Ectodermal cell (in vitro differentiated cells): ENCODE results near the gene GLRA1.

ENCODE experiments used
- H3K27ac ChIP-seq: 2 replicates; pipeline ENCODE4 v1.7.0; 2013; ENCODE audit warnings: mild to moderate bottlenecking, low read depth, low read length; ENCODE audit not compliant: insufficient read depth, poor library complexity, severe bottlenecking
- H3K27me3 ChIP-seq: 2 replicates; pipeline ENCODE4 v1.7.0; 2013; ENCODE audit warnings: mild to moderate bottlenecking, low read length; ENCODE audit not compliant: insufficient read depth, control insufficient read depth, poor library complexity, severe bottlenecking
- H3K36me3 ChIP-seq: one replicate; pipeline ENCODE4 v1.7.0; 2013; ENCODE audit warnings: low read length; ENCODE audit not compliant: control insufficient read depth, insufficient read depth
- H3K4me1 ChIP-seq: one replicate; pipeline ENCODE4 v1.7.0; 2013; ENCODE audit warnings: low read length; ENCODE audit not compliant: control insufficient read depth, insufficient read depth
- H3K4me3 ChIP-seq: 2 replicates; pipeline ENCODE4 v1.7.0; 2013; ENCODE audit warnings: low read depth, low read length, control low read depth; ENCODE audit not compliant: insufficient read depth
- H3K9me3 ChIP-seq: 2 replicates; pipeline ENCODE4 v1.7.0; 2013; ENCODE audit warnings: mild to moderate bottlenecking, low read length, moderate library complexity; ENCODE audit not compliant: control insufficient read depth
- WGBS, 2 experiments: methylation state at CpG; one replicate each; pipeline ENCODE4 v1.1.7; 2013; ENCODE audit warnings: missing lambda C conversion rate in 2 of 2; 5-methylcytosine and 5-hydroxymethylcytosine counted together

Gene GLRA1

GRCh38 chr5:151923866-151924476 is 680 bp downstream of the GLRA1 start:
- WGBS, 2 experiments = 9 to 14% methylated on average over 11 to 14 of the region's 19 CpGs
- H3K27me3 ChIP-seq = peaks cover 46% of the 10 kb centered on the region
- H3K4me3 ChIP-seq = no peak overlapping the region
- H3K36me3 ChIP-seq = no peaks in the 10 kb centered on the region
- no peaks in the 10 kb centered on the region for H3K9me3 ChIP-seq
- H3K27ac ChIP-seq = no peak overlapping the region
- peaks cover 16% of the 10 kb centered on the region for H3K4me1 ChIP-seq

GRCh38 chr5:151921916-151922315 is 2.7 kb downstream of the GLRA1 start:
- Histone ChIP-seq H3K27ac (no peak overlapping the region), H3K4me3 (no peak overlapping the region), H3K4me1 (peaks cover 24% of the 10 kb centered on the region), H3K27me3 (peaks cover 52% of the 10 kb centered on the region), H3K36me3 (no peaks in the 10 kb centered on the region), H3K9me3 (no peaks in the 10 kb centered on the region)
- 90 to 95% methylated on average over 4 of the region's 4 CpGs for WGBS, 2 experiments

GRCh38 chr5:151917904-151918303 is 6.7 kb downstream of the GLRA1 start:
- 4 to 5% methylated on average over 2 of the region's 2 CpGs for WGBS, 2 experiments
- Histone ChIP-seq H3K27ac (peak overlapping the region; percentile 18), H3K9me3 (no peaks in the 10 kb centered on the region), H3K4me1 (peaks cover 38% of the 10 kb centered on the region), H3K27me3 (peaks cover 68% of the 10 kb centered on the region), H3K4me3 (no peak overlapping the region), H3K36me3 (no peaks in the 10 kb centered on the region)

GRCh38 chr5:151913425-151913824 is 11.2 kb downstream of the GLRA1 start:
- H3K4me3 ChIP-seq = no peak overlapping the region

DNA sequence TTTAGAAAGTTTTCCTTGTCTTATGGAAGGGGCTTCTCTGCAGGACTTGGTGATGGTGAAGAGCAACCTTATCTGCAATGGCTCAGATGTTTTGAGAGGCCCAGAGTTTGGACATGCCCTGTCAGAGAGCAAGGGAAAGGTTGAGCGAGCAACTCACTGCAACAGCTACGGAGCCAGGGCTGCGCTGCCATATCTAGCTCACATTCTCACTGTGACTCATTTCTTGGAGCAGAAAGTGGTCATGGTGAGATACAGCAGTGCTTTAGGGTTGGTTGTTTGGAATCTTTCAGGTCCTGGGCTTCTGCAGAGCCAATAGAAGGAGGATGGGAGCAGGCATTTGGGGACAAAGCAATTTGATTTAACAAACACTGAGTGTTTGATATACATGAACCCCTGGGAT is 12.3 kb downstream of the GLRA1 start:
- Histone ChIP-seq H3K9me3 (no peaks in the 10 kb centered on the region), H3K4me3 (no peak overlapping the region), H3K27ac (no peak overlapping the region), H3K27me3 (peaks cover 26% of the 10 kb centered on the region), H3K4me1 (peaks cover 35% of the 10 kb centered on the region), H3K36me3 (no peaks in the 10 kb centered on the region)
- WGBS, 2 experiments = 66 to 67% methylated on average over 3 of the region's 3 CpGs

More at GRCh38 chr5:151913425-151913824, 11.2 kb downstream of the GLRA1 start:
- H3K27me3 ChIP-seq = peaks cover 26% of the 10 kb centered on the region
- H3K4me1 ChIP-seq = peaks cover 44% of the 10 kb centered on the region
- no peaks in the 10 kb centered on the region for H3K9me3 ChIP-seq
- H3K36me3 ChIP-seq = no peaks in the 10 kb centered on the region
- H3K27ac ChIP-seq = no peak overlapping the region
- 91 to 94% methylated on average over 2 of the region's 2 CpGs for WGBS, 2 experiments

- Histone ChIP-seq H3K36me3 (no peaks in the 10 kb centered on the region), H3K27ac (no peak overlapping the region), H3K4me1 (peaks cover 31% of the 10 kb centered on the region), H3K27me3 (peaks cover 16% of the 10 kb centered on the region), H3K4me3 (no peak overlapping the region), H3K9me3 (no peaks in the 10 kb centered on the region)
These were observed 13.6 kb downstream of the GLRA1 start for GRCh38 chr5:151911011-151911410.

- Histone ChIP-seq H3K9me3 (no peaks in the 10 kb centered on the region), H3K4me3 (no peak overlapping the region), H3K4me1 (peaks cover 34% of the 10 kb centered on the region), H3K36me3 (no peaks in the 10 kb centered on the region), H3K27me3 (peaks cover 18% of the 10 kb centered on the region), H3K27ac (no peak overlapping the region)
- 85 to 93% methylated on average over 1 of the region's 1 CpG for WGBS, 2 experiments
These were observed 15.0 kb downstream of the GLRA1 start for GRCh38 chr5:151909628-151910027.

- WGBS, 2 experiments = 86 to 87% methylated on average over 3 of the region's 3 CpGs
- Histone ChIP-seq H3K4me3 (no peak overlapping the region), H3K9me3 (no peaks in the 10 kb centered on the region), H3K4me1 (peaks cover 38% of the 10 kb centered on the region), H3K27me3 (peaks cover 15% of the 10 kb centered on the region), H3K27ac (no peak overlapping the region), H3K36me3 (no peaks in the 10 kb centered on the region)
These were observed 18.4 kb downstream of the GLRA1 start for GRCh38 chr5:151906246-151906645.

GRCh38 chr5:151905557-151905961 is 19.1 kb downstream of the GLRA1 start:
- Histone ChIP-seq H3K27me3 (peaks cover 19% of the 10 kb centered on the region), H3K36me3 (no peaks in the 10 kb centered on the region), H3K9me3 (no peaks in the 10 kb centered on the region), H3K4me1 (peaks cover 41% of the 10 kb centered on the region), H3K27ac (no peak overlapping the region), H3K4me3 (no peak overlapping the region)
- 50 to 56% methylated on average over 3 to 4 of the region's 4 CpGs for WGBS, 2 experiments

DNA sequence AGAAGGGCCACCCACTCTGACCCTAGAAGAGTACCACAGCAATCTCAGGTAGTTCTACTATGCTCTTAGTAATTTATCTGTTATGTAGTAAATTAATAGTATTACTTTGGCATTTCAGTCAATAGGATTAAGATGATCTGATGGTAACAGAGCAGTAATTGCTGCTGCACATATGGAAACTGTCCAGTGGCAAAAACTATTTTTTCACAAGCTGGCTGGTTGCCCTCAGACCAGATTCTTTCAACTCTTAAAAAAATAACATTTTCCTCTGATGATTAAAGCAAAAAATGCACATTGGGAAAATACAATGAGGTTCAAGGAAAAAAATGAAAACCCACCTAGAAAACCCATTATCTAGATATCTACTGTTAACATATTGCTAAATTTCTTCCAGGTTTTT is 19.7 kb downstream of the GLRA1 start:
- Histone ChIP-seq H3K4me3 (no peak overlapping the region), H3K27ac (no peak overlapping the region), H3K36me3 (no peaks in the 10 kb centered on the region), H3K27me3 (peaks cover 20% of the 10 kb centered on the region), H3K4me1 (peaks cover 41% of the 10 kb centered on the region), H3K9me3 (no peaks in the 10 kb centered on the region)

- Histone ChIP-seq H3K27ac (no peak overlapping the region), H3K27me3 (peaks cover 20% of the 10 kb centered on the region)
- WGBS, 2 experiments = 37 to 45% methylated on average over 5 to 6 of the region's 6 CpGs
These were observed 20.5 kb downstream of the GLRA1 start for GRCh38 chr5:151904127-151904526.

More at GRCh38 chr5:151904127-151904526, 20.5 kb downstream of the GLRA1 start:
- no peaks in the 10 kb centered on the region for H3K9me3 ChIP-seq
- H3K36me3 ChIP-seq = no peaks in the 10 kb centered on the region
- H3K4me1 ChIP-seq = peaks cover 49% of the 10 kb centered on the region
- no peak overlapping the region for H3K4me3 ChIP-seq
